ENCODE results near the gene HVCN1.

GRCh38 chr12:110687396-110688169, 1.3 kb downstream of the HVCN1 start:
- TF ChIP-seq, protein P1, sequence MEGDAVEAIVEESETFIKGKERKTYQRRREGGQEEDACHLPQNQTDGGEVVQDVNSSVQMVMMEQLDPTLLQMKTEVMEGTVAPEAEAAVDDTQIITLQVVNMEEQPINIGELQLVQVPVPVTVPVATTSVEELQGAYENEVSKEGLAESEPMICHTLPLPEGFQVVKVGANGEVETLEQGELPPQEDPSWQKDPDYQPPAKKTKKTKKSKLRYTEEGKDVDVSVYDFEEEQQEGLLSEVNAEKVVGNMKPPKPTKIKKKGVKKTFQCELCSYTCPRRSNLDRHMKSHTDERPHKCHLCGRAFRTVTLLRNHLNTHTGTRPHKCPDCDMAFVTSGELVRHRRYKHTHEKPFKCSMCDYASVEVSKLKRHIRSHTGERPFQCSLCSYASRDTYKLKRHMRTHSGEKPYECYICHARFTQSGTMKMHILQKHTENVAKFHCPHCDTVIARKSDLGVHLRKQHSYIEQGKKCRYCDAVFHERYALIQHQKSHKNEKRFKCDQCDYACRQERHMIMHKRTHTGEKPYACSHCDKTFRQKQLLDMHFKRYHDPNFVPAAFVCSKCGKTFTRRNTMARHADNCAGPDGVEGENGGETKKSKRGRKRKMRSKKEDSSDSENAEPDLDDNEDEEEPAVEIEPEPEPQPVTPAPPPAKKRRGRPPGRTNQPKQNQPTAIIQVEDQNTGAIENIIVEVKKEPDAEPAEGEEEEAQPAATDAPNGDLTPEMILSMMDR (IDR thresholded peaks at IDR 0.05): no peak
- TF ChIP-seq ZFX (IDR thresholded peaks at IDR 0.05; ENCODE audit: borderline replicate concordance): no peak

Data from 22Rv1 (cell line).